Stomach (tissue), 9 donors: ENCODE measurements around the gene GAL3ST2. TPM values are rescaled to one million over a fixed set of nuclear protein-coding genes. Genes with fewer than 3 reads are reported as not detected.

Experiments used
- DNase-seq, 2 donors: peaks; one replicate each; pipeline versions ENCODE4 v3.0.0 to v3.0.0-alpha.2; 2013 to 2019
- H3K27ac ChIP-seq, 5 donors: fragments of 200-600 bp in 4 of 5; sonication (generic) in 4 of 5; one replicate each; pipeline ENCODE4 v1.5.1; 2013 to 2019; ENCODE audit warnings: mild to moderate bottlenecking in 1 of 5, moderate library complexity in 1 of 5
- H3K27me3 ChIP-seq, 3 donors: fragments of 200-600 bp; sonication (generic); one replicate each; pipeline ENCODE4 v1.5.1; 2017 to 2019; ENCODE audit warnings: mixed run types in 1 of 3
- H3K36me3 ChIP-seq, 4 donors: fragments of 200-600 bp; sonication (generic); 1 replicate in 3 of 4; 2 replicates in 1 of 4; pipeline ENCODE4 v1.5.1; 2016 to 2019
- H3K4me1 ChIP-seq, 4 donors: fragments of 200-600 bp; sonication (generic); one replicate each; pipeline ENCODE4 v1.5.1; 2016 to 2019
- H3K4me3 ChIP-seq, 4 donors: fragments of 200-600 bp; sonication (generic) in 3 of 4; one replicate each; pipeline ENCODE4 v1.5.1; 2016 to 2019; ENCODE audit warnings: mild to moderate bottlenecking in 1 of 4
- H3K9me3 ChIP-seq, 4 donors: fragments of 200-600 bp; sonication (generic); one replicate each; pipeline ENCODE4 v1.5.1; 2016 to 2019
- CTCF ChIP-seq, 7 experiments: fragments of 450-650 bp in 4 of 7; fragments of 200-600 bp in 3 of 7; sonication (generic) in 3 of 7; IDR thresholded peaks; one replicate each; pipeline ENCODE4 v1.5.1; 2016 to 2019; ENCODE audit warnings: antibody characterized with exemption in 7 of 7, control low read depth in 2 of 7, mild to moderate bottlenecking in 1 of 7
- EP300 ChIP-seq: sonication (generic); formaldehyde crosslinking; IDR thresholded peaks from one replicate; pipeline ENCODE4 v1.6.1; 2017; ENCODE audit warnings: antibody characterized with exemption
- POLR2A ChIP-seq, 4 donors: fragments of 450-650 bp; IDR thresholded peaks; one replicate each; pipeline ENCODE4 v1.6.1; 2016; ENCODE audit warnings: antibody characterized with exemption in 4 of 4, control low read depth in 2 of 4, mild to moderate bottlenecking in 1 of 4, moderate library complexity in 1 of 4
- POLR2AphosphoS5 ChIP-seq, 3 donors: sonication (generic); formaldehyde crosslinking; IDR thresholded peaks; one replicate each; pipeline ENCODE4 v1.6.1; 2016; ENCODE audit warnings: antibody characterized with exemption in 3 of 3
- WGBS, 5 donors: extraction: QIAGEN DNeasy Blood & Tissue Kit in 3 of 5; methylation state at CpG; one replicate each; pipeline versions ENCODE4 v1.1.5 to v1.1.7; 2013 to 2018; 5-methylcytosine and 5-hydroxymethylcytosine counted together
- intact Hi-C: fragments of 100-400 bp; cut with DNase I; formaldehyde crosslinking; loops from one replicate; pipeline ENCODE4 v1.15.1; 2023; ENCODE audit warnings: low total_unique reads
- polyA plus RNA-seq, 3 donors: library from polyadenylated mRNA; stranded (reverse); fragments of 200-250 nt; gene quantifications; one replicate each; pipeline ENCODE4 v1.2.3, GENCODE V29; 2013
- total RNA-seq, 5 donors: library from RNA; depleted of rRNA; stranded (reverse); fragments of >200 nt; gene quantifications; one replicate each; pipeline versions ENCODE4 v1.1.0 to v1.2.3, GENCODE V29; 2014 to 2016
- donor health status: healthy with polysubstance abuse.
- donor health status: Bipolar disorder and iron deficiency.
- donor health status: healthy.

The GAL3ST2 gene
- total and polyA plus RNA-seq, 8 donors: 311 TPM; not detected in 7

DNA sequence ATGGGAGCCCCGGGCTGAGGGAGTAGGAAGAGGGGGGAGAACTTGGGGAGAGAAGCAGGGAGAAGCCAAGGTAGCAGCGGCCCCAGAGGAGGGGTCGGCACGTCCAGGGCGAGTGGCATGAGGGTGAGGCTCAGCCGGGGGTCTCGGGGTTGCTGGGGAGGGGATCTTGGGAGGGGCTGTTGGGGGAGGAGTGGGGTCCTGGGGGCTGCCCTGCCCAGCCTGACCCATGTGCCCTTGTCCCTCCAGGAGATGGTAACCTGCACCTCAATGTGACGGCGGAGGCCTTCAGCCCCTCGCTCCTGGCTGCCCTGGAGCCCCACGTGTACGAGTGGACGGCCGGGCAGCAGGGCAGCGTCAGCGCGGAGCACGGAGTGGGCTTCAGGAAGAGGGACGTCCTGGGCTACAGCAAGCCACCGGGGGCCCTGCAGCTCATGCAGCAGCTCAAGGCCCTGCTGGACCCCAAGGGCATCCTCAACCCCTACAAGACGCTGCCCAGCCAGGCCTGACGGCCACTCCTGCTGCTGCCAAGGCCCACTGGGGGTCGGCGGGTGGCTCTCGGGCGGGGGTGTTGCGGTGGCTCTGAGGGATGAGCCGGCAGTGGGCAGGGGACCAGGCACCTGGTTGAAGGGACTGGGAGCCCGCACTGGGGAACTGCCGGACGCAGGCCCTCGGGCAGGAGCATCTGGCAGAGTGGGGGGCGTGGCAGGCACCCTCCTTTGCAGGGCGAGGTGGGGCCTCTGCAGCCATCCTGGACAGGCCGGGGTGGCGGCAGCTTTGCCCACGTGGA is 9.0 kb upstream of the GAL3ST2 start:
- H3K4me1 ChIP-seq: peaks cover 0 to 18% (median 12%) of the 10 kb centered on the region in 4 donors
- H3K36me3 ChIP-seq: peaks cover 0 to 34% (median 25%) of the 10 kb centered on the region in 4 donors
- H3K27me3 ChIP-seq: peaks cover 0 to 21% (median 0%) of the 10 kb centered on the region in 3 donors
- DNase-seq: peak in 1 of 2 donors; percentile 3
- no peak overlapping the region for H3K4me3 ChIP-seq
- TF ChIP-seq EP300: no peak
- TF ChIP-seq POLR2A (IDR thresholded peaks at IDR 0.05): no peak
- no peak for TF ChIP-seq CTCF (IDR thresholded peaks at IDR 0.05)
- TF ChIP-seq POLR2AphosphoS5 (IDR thresholded peaks at IDR 0.05): no peak
- 83 to 95% (median 89%) methylated on average over 21 to 37 of the region's 37 CpGs for WGBS, 5 donors
- no peaks in the 10 kb centered on the region for H3K9me3 ChIP-seq
- intact Hi-C loops: no loop called here
- H3K27ac ChIP-seq: no peak overlapping the region

DNA sequence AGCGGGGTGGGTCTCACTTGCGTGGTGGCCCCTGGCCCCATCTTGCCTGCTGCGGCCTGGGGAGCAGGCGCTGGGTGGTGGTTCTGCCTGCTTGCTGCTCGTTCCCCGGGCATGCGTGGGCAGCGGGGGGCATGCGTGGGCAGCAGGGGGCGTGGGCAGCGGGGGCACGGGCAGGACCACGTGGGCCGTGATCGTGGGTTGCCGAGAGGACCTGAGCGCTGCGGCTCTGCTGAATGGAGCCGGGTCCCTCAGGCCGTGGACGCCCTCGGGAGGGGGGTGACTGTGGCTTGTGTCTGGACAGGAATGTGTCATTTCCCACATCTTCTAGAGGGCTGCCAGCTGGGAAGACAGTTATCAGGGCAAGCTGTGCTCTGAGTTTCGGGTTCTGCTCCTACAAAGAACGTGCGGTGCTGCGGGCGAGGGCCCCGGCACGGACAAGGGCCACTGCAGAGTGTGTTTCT is 8.3 kb upstream of the GAL3ST2 start:
- Histone ChIP-seq H3K4me3 (no peak overlapping the region), H3K27ac (no peak overlapping the region), H3K4me1 (peaks cover 0 to 18% (median 14%) of the 10 kb centered on the region in 4 donors), H3K9me3 (no peaks in the 10 kb centered on the region), H3K27me3 (peaks cover 0 to 28% (median 0%) of the 10 kb centered on the region in 3 donors), H3K36me3 (peaks cover 0 to 30% (median 23%) of the 10 kb centered on the region in 4 donors)
- WGBS, 5 donors: 86 to 94% (median 89%) methylated on average over 27 to 29 of the region's 29 CpGs
- TF ChIP-seq EP300 (no peak), POLR2A (IDR thresholded peaks at IDR 0.05) (no peak)
- DNase-seq: peak in 1 of 2 donors; percentile 4
- intact Hi-C loops: no loop called here

- no peak overlapping the region for H3K27ac ChIP-seq
- peaks cover 0 to 23% (median 17%) of the 10 kb centered on the region in 4 donors for H3K4me1 ChIP-seq
- peaks cover 0 to 25% (median 18%) of the 10 kb centered on the region in 4 donors for H3K36me3 ChIP-seq
- DNase-seq: peak in 1 of 2 donors; percentile 1
- H3K27me3 ChIP-seq: peaks cover 0 to 33% (median 4%) of the 10 kb centered on the region in 3 donors
- 82 to 97% (median 93%) methylated on average over 7 to 11 of the region's 11 CpGs for WGBS, 5 donors
- intact Hi-C loops: no loop called here
- TF ChIP-seq EP300: no peak
- no peak for TF ChIP-seq POLR2AphosphoS5 (IDR thresholded peaks at IDR 0.05)
- TF ChIP-seq CTCF (IDR thresholded peaks at IDR 0.05): no peak
- no peak for TF ChIP-seq POLR2A (IDR thresholded peaks at IDR 0.05)
- no peaks in the 10 kb centered on the region for H3K9me3 ChIP-seq
- H3K4me3 ChIP-seq: no peak overlapping the region
Measured at GRCh38 chr2:241768850-241769249, 7.8 kb upstream of the GAL3ST2 start.

GRCh38 chr2:241769819-241770184 is 6.8 kb upstream of the GAL3ST2 start:
- H3K27me3 ChIP-seq: peaks cover 0 to 43% (median 11%) of the 10 kb centered on the region in 3 donors
- no peak overlapping the region for H3K27ac ChIP-seq
- no peak for TF ChIP-seq POLR2AphosphoS5 (IDR thresholded peaks at IDR 0.05)
- no peak for TF ChIP-seq EP300
- no peak for TF ChIP-seq CTCF (IDR thresholded peaks at IDR 0.05)
- no peak for TF ChIP-seq POLR2A (IDR thresholded peaks at IDR 0.05)
- peaks cover 4 to 33% (median 25%) of the 10 kb centered on the region in 4 donors for H3K4me1 ChIP-seq
- intact Hi-C loops: no loop called here
- no peaks in the 10 kb centered on the region for H3K9me3 ChIP-seq
- WGBS, 5 donors: 73 to 100% (median 86%) methylated on average over 3 to 13 of the region's 13 CpGs
- no peak for DNase-seq
- H3K36me3 ChIP-seq: peaks cover 0 to 17% (median 13%) of the 10 kb centered on the region in 4 donors
- H3K4me3 ChIP-seq: no peak overlapping the region
